Activated T-cell treated with anti-CD3 and anti-CD28 coated beads for 48 hours (primary cell): ENCODE results near the gene SGF29.
"Not testable (repeated sequence)": the region's sequence is repeated elsewhere in the genome, so short reads cannot be mapped to it uniquely, and the experiment has no call there.

ENCODE experiments used
- DNase-seq: peaks from one replicate; pipeline ENCODE4 v3.0.0-alpha.2; 2020; ENCODE audit warnings: low read depth

Gene SGF29

GRCh38 chr16:28596115-28596630, 42.5 kb downstream of the SGF29 start:
- no peak for DNase-seq

- DNase-seq = no peak
Observed at GRCh38 chr16:28596840-28597691, 43.3 kb downstream of the SGF29 start, which contains the start of gene SULT1A2. SULT1A2 (minus strand) TSS chr16:28597050; CDS start chr16:28595930, 1,120 bp downstream.

- DNase-seq = no peak
Observed at GRCh38 chr16:28597692-28598261, 44.1 kb downstream of the SGF29 start.

- DNase-seq = not testable (repeated sequence)
Observed at GRCh38 chr16:28599377-28600285, 45.9 kb downstream of the SGF29 start.

GRCh38 chr16:28600965-28601364, 47.2 kb downstream of the SGF29 start:
- DNase-seq = not testable (repeated sequence)

GRCh38 chr16:28601589-28601988, 47.9 kb downstream of the SGF29 start:
- DNase-seq = not testable (repeated sequence)

- DNase-seq = not testable (repeated sequence)
Observed at GRCh38 chr16:28602062-28602461, 48.3 kb downstream of the SGF29 start.

GRCh38 chr16:28602529-28602928, 48.8 kb downstream of the SGF29 start:
- no peak for DNase-seq

GRCh38 chr16:28603381-28604185, 49.9 kb downstream of the SGF29 start:
- DNase-seq = no peak

- DNase-seq = no peak
Observed at GRCh38 chr16:28604186-28604565, 50.5 kb downstream of the SGF29 start.

GRCh38 chr16:28606291-28607115, 52.8 kb downstream of the SGF29 start:
- DNase-seq = no peak

- no peak for DNase-seq
Observed at GRCh38 chr16:28607116-28607623, 53.5 kb downstream of the SGF29 start.

- not testable (repeated sequence) for DNase-seq
Observed at GRCh38 chr16:28607681-28608495, 54.2 kb downstream of the SGF29 start.

- DNase-seq = not testable (repeated sequence)
Observed at GRCh38 chr16:28608496-28608808, 54.7 kb downstream of the SGF29 start.

GRCh38 chr16:28608867-28609596, 55.3 kb downstream of the SGF29 start:
- not testable (repeated sequence) for DNase-seq

GRCh38 chr16:28609631-28610594, 56.2 kb downstream of the SGF29 start, which contains the start of gene SULT1A1:
SULT1A1 (minus strand) TSS chr16:28610044; CDS start chr16:28608855, 1,189 bp downstream.
- DNase-seq = no peak

GRCh38 chr16:28610595-28611191, 57.0 kb downstream of the SGF29 start:
- no peak for DNase-seq
